ENCODE data around the gene SPATA31D3. TPM values are rescaled to one million over a fixed set of nuclear protein-coding genes. Genes with fewer than 3 reads are reported as not detected.
"Not testable (repeated sequence)": the region's sequence is repeated elsewhere in the genome, so short reads cannot be mapped to it uniquely, and the experiment has no call there.

Gene SPATA31D3
- total RNA-seq, result not detected
- long read RNA-seq, result 0 reads

DNA sequence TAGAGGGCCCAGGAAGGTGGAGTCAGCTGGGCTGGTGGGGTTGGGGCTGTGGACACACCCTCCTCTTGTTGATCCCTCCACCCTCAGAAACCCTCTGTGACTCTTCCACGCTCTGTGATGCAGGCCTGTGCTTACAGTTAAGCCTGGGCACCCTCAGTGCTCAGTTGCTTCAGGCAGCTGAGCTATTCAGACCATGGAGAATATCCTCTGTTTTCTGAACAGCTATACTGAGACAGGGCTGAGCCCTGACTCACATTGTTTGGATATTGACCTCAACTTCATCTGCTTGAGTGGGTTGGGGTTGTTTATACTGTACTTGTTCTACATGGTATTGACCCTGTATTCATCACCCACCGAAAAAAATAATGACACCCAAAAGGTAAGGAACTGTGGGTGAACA is at the start of gene SPATA31D3:
SPATA31D3 (plus strand) TSS at position 108 of the 400 bp plus-strand sequence; CDS start at position 194, 86 bp downstream.
- intact Hi-C loops (cut with DNase I); DNase-seq (ENCODE audit: low spot score): not testable (repeated sequence)

DNA sequence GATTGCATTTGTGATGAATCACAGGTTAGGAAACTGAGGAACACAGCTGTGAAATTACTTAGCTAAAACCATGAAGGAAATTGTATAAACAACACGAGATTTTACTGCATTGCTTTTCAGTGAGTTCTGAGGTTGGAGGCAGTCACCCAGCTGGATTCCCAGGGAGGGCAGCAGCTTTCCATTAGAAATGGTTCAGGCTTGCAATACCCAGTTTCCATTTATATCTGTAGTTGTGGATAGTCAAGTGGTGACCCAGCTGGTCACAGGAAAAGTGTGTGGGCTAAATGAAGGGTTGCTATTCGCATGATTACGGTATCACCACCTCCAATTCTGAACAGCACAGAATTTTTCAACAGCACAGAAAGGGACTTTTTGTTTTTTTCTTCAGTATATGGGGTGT is 49.4 kb upstream of the SPATA31D3 start:
- no peak for DNase-seq (ENCODE audit: low spot score)
- intact Hi-C loops (cut with DNase I), result no loop called here

DNA sequence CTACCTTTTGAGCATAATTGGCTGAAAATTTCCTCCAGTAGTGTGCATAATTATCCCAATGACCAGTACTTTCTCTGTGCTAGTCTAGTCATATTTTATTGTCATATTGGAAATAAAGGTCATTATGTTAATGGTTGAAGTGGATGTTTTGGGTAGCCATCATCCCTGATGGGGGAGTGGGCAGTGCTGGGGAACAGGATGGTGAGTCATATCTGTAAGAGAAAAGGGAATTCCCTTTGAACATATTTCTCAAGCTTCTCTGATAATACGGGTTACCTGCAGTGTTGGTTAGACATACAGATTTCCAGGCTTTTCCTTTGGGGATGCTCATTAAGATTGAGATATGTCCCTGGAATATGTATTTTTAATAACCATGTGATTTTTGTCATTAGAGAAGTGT is 48.4 kb upstream of the SPATA31D3 start:
- intact Hi-C loops (cut with DNase I), result no loop called here
- no peak for DNase-seq (ENCODE audit: low spot score)

DNA sequence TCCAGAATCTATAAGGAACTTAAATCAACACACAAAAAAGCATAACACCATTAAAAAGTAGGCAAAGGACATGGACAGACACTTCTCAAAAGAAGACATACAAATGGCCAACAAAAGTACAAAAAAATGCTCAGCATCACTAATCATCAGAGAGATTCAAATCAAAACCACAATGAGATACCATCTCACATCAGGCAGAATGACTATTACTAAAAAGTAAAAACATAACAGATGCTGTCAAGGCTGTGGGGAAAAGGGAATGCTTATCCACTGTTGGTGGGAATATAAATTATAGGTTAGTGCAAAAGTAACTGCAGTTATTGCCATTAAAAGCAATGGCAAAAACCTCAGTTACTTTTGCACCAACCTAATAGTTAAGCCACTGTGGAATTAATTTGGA is 47.2 kb upstream of the SPATA31D3 start:
- intact Hi-C loops (cut with DNase I), result no loop called here
- no peak for DNase-seq (ENCODE audit: low spot score)

DNA sequence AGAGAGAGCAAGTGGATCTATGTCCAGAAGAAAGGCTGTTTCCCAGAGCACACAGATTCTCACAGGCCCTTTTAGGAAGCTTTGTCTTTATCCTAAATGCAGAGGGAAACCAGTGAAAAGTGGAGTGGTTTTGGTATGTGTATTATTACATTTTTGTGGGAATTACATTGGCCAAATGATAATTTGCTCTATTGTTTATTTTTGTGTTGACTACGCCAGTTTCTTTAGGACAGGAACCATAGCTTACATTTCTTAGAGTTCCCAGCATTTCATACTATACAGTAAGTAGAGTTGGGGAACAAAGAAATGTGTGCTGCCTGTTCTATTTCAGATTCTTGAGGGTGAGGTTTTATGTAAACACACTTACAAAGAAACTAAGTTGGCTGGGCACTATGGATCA is 44.4 kb upstream of the SPATA31D3 start:
- intact Hi-C loops (cut with DNase I), result no loop called here
- DNase-seq (ENCODE audit: low spot score), result no peak

- intact Hi-C loops (cut with DNase I), result no loop called here
- DNase-seq (ENCODE audit: low spot score), result no peak
Observed at GRCh38 chr9:81902196-81902595, 41.1 kb upstream of the SPATA31D3 start.

DNA sequence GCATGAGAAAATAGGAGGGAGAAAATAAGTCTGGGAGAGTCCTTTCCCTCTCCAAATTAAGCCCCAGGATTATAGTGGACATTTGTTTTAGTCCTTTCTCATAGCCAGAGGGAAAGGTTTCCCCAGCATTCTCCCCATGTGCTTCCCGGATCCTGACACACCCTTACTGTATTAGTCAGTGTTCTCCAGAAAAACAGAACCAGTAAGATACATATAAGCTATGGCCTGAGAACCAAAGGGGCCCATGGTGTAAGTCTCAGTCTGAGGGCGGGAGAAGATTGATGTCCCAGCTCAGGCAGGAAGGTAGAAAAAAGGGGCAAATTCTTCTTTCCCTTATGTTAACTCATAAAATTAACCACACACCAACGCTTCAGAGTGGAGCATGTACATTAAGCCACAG is 40.7 kb upstream of the SPATA31D3 start:
- no peak for DNase-seq (ENCODE audit: low spot score)
- intact Hi-C loops (cut with DNase I), result no loop called here

DNA sequence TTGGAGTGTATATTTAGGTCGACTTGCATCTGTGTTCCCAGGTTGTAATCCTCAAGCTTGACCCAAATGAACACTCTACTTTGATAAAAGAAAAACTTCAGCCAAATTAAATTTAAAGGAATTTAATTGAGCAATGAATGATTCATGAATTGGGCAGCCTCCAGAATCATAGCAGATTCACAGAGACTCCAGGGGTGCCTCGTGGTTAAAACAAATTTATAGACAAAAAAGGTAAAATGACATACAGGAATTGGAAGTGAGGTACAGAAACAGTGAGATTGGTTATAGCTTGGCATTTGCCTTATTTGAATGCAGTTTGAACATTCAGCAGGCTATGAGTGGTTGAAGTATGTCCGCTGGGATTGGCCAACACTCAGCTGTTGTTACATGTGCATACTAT is 36.6 kb upstream of the SPATA31D3 start:
- intact Hi-C loops (cut with DNase I), result no loop called here
- DNase-seq (ENCODE audit: low spot score), result no peak

DNA sequence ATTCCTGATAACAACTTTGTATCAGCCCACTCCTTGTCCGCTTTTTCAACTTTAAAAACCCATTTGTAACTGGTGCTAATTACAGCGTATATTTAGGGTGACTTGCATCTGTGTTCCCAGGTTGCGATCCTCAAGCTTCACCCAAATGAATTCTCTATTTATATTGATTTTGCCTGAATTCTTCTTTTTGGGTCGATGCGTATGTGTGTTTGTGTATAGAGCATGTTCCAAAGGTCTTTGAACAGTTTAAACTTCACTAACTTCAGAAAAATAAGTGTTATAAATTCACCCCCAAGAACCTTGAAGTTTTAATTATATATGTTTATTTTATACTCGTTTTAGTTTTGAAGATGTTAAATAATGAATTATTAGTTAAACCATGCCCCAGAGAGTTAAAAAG is 31.2 kb upstream of the SPATA31D3 start:
- intact Hi-C loops (cut with DNase I), result no loop called here
- DNase-seq (ENCODE audit: low spot score), result no peak

- DNase-seq (ENCODE audit: low spot score), result no peak
- intact Hi-C loops (cut with DNase I), result no loop called here
Observed at GRCh38 chr9:81915801-81916505, 27.3 kb upstream of the SPATA31D3 start.

GRCh38 chr9:81918507-81918906 is 24.8 kb upstream of the SPATA31D3 start:
- DNase-seq (ENCODE audit: low spot score); intact Hi-C loops (cut with DNase I): not testable (repeated sequence)

GRCh38 chr9:81928305-81928704 is 15.0 kb upstream of the SPATA31D3 start, which contains the start of gene SPATA31D4:
Gene SPATA31D4, plus strand, starts transcription at chr9:81928428. Its CDS starts 86 bp downstream, at chr9:81928514.
- intact Hi-C loops (cut with DNase I); DNase-seq (ENCODE audit: low spot score): not testable (repeated sequence)

GRCh38 chr9:81930147-81930546 is 13.2 kb upstream of the SPATA31D3 start:
- DNase-seq (ENCODE audit: low spot score); intact Hi-C loops (cut with DNase I): not testable (repeated sequence)

GRCh38 chr9:81933547-81933946 is 9.8 kb upstream of the SPATA31D3 start:
- intact Hi-C loops (cut with DNase I); DNase-seq (ENCODE audit: low spot score): not testable (repeated sequence)

DNA sequence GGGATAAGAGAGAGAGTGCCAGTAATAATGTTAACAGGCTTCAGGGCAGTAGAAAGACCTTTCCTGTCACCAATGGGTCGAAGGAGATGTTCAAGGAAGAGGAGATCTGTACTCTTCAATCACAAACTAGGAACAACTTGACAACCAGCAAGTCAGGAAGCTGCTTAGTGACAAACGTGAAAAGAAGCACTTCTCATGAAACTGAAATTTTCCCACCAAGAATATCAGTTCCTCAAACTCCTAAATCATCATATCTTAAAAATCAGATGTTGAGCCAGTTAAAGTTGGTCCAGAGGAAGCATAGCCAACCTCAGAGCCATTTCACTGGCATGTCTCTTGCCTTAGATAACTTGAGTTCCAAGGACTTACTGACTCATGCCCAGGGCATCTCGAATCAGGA is 5.3 kb downstream of the SPATA31D3 start:
- intact Hi-C loops (cut with DNase I); DNase-seq (ENCODE audit: low spot score): not testable (repeated sequence)

DNA sequence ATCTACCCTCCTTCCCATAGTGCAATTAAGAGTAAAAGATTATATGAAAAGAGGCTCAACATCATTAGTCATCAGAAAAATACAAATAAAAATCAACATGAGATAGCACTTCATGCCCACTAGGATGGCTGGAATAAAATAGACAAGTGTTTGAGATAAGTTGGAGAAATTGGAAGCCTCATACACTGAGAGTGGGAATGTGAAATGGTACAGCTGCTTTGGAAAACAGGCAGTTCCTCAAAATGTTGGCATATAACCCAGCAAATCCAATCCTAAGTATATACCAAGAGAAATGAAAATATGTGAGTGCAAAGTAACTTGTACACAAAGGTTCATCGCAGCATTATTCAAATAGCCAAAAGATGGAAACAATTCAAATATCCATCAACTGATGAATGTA is 9.8 kb downstream of the SPATA31D3 start:
- intact Hi-C loops (cut with DNase I), result no loop called here
- no peak for DNase-seq (ENCODE audit: low spot score)

DNA sequence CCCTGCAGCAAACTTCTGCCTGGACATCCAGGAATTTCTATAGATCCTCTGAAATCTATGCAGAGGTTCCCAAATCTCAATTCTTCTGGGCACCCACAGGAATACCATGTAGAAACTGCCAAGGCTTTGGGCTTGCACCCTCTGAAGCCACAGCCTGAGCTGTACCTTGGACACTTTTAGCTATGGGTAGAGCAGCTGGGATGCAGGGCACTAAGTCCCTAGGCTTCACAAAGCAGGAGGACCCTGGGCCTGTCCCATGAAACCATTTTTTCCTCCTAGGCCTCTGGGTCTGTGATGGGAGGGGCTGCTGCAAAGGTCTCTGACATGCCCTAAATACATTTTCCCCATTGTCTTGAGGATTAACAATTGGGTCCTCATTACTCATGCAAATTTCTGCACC is 12.3 kb downstream of the SPATA31D3 start:
- DNase-seq (ENCODE audit: low spot score), result no peak
- intact Hi-C loops (cut with DNase I), result no loop called here

DNA sequence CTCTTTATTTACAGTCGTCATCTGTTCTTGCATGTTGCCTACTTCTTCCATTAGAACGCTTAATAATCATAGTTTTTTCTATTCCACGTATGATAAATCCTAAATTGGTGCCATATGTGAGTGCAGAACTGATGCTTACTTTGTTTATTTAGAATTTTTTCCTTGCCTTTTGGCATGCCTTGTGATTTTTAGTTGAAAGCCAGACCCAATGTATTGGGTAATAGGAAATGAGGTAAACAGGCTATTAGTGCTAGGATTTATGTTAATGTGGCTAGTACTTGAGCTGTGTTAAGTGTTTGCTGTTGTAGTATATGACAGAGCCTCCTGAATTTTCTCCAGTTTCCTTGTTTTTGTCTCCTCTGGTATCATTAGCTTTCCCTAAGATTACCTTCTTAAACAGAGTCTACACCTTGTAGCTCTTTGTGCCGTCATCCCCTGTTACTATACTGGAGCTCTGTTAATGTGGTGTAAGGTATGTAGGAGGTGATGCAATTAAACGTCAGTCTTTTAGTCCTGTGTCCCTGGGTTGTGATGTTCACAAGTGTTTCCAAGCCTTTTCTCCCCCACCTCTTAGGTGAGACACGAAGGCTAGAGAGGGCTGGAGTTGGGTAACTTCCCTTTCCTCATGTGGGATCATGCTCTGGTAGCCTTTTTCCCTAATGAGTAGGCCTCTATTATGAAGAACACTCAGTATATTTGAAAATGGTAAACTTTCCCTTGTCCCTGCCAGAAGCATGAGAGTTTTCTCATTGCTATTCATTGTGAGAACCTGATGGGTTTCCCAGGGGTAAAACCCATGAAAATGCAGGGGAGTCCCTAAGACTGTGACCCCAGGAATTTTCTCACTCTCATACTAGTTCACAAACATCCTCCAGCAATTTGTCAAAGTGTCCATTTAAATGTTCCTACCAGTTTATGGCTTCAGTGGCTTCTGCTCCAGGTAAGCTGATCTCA is 21.2 kb downstream of the SPATA31D3 start:
- intact Hi-C loops (cut with DNase I), result no loop called here

GRCh38 chr9:81968026-81968425 is 24.7 kb downstream of the SPATA31D3 start:
- intact Hi-C loops (cut with DNase I), result no loop called here
- no peak for DNase-seq (ENCODE audit: low spot score)

More for the DNA sequence above, 21.2 kb downstream of the SPATA31D3 start:
- DNase-seq (ENCODE audit: low spot score), result no peak

GRCh38 chr9:81969971-81970370 is 26.7 kb downstream of the SPATA31D3 start:
- intact Hi-C loops (cut with DNase I), result no loop called here
- DNase-seq (ENCODE audit: low spot score), result no peak
